Left hindlimb (tissue), 1 donor: ENCODE results near the gene NPW.

Source experiments
- DNase-seq: peaks from one replicate; pipeline ENCODE4 v3.0.0-alpha.2; 2018

Gene NPW

GRCh38 chr16:2023092-2024031, 3.8 kb downstream of the NPW start:
- peak; percentile 94 for DNase-seq

DNA sequence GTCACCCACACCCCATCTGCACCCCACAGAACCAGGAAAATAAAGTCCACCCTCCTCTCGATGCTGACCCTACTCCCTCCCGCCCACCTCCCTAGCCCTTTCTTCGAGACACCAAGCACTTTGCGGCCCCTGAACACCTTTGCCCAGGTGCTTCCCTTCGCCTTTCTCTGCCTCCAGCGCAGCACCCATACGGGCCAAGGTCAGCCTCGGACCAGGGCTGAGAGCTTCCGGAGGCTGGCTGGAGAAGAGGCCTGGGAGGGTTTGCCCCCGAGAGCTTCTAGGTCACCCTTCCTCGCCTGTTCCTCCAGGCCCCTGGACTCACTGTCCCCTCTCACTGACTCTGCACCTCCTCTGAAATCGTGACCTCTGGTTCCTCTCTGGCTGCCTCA, 4.4 kb downstream of the NPW start:
- DNase-seq: no peak

GRCh38 chr16:2025251-2025650, 5.7 kb downstream of the NPW start:
- DNase-seq: peak; percentile 34

DNA sequence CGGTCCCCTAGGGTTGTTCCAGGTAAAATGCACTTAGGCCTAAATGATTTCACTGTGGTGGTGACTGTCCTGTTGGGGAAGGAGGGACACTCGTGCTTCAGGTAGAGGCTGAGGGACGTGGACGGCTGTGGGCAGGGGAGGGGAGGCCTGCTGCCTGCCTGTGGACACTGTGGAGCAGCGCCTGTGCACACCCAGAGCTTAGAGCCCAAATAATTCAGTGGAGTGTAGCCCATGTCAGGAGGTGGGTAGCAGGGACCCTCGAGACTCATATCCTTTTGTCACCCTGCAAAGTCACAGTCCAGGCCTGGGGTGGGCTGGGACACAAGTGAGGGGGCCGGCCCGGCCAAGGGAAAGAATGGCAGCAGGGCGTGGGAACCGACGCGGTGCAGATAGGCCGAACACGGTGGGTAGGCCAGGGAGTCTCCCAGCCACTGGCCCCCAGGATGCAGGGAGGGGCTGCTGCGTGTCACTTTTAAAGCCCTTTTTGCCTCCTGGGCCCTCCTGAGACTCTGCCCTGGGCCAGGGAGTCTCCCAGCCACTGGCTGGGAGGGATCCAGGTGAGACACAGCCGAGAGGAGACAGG, 6.4 kb downstream of the NPW start:
- no peak for DNase-seq

GRCh38 chr16:2026461-2027023, 7.0 kb downstream of the NPW start, which contains the start of gene NHERF2:
Gene NHERF2, plus strand, starts transcription at chr16:2026902. Its CDS starts 104 bp downstream, at chr16:2027006.
- DNase-seq: peak; percentile 59

GRCh38 chr16:2027024-2028010, 7.7 kb downstream of the NPW start:
- DNase-seq: peak; percentile 46

DNA sequence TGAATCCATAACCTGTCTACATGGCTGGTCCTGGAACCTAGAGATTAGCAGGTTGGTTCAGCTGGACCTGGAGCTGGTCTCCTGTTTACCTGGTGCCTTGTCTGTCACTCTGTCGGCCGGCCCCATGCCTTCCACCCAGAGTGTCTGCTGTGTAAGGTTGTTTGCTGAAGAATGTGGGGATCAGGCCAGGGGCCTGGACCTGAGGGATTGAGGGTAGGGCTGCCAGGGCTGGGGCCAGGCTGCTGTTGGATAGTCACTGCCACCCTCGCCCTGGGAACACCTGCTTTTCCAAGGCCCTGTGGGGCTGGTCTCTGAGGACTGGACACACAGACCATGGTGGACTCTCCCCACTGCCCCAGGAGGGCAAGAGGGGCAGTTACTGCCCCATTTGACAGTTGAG, 8.6 kb downstream of the NPW start:
- no peak for DNase-seq

DNA sequence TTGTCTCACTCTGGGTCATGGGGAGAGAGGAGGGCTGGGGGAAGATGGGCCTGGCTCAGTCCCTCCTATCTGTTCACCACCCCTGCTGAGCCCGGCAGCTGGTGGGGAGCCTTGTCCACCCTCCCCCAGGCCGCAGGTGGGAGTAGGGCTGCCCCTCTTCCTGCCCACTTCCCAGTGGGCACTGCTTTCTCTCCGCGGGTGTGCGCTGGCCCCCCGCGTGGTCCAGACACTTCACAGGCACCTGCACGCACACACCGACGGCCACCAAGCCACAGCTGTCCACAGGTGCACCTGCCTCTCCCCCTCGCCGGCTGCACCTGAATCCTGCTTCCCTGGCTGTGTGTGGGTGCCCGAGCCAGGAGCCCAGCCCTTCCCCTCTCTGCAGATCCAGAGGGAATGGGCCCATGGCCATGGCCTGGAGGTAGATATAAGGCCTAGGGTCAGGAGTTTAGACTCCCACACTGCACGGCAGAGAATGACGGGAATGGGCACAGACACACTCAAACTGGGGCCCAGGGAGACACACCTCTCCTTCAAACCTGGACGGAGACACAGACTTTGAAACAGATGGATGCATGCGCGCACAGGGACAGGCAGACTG, 9.1 kb downstream of the NPW start:
- peak; percentile 26 for DNase-seq

GRCh38 chr16:2029350-2029749, 9.8 kb downstream of the NPW start:
- peak; percentile 31 for DNase-seq

DNA sequence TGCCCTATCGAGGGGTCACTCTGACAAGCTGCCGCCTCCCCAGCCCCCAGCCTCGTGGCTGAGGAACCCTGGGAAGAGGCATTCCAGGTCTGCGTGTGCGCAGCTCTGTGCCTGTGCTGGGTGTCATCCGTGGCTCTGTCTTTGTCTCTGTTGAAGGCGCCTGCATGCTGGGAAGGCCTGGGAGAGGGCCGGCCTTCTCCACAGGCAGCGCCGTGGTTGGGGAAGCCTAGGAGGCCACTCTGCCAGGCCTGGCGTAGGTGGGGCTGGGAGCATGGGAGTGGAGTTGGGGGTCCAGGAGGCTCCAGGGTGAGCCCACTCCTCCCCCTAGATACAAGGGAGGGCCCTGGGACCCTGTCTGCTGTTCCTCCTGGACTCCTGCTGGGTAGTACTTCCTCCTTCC, 10.5 kb downstream of the NPW start:
- DNase-seq: no peak

DNA sequence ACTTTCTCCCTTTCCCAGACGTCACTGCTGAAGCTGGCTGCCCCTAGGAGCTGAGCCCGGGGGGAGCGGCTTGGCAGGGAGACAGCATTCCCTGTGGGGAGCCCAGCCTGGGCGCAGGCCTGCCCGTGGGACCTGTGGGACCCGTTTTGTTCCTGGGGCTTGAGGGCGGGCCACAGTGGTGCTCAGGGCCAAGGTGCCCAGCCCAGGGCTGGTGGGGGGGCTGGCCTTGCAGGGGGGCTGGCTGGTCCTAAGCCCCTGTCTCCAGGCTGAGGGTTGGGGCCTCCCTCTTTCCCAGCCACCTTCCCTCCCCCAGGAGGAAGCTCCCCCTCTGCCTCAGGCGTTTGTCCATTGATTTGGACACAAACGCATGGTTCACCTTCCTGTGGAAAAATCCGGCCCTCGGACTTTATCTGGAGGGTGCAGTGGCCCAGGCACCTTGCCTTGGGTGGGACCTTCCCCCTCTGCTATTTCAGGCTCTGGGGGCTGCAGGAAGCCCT, 11.5 kb downstream of the NPW start:
- peak; percentile 34 for DNase-seq

DNA sequence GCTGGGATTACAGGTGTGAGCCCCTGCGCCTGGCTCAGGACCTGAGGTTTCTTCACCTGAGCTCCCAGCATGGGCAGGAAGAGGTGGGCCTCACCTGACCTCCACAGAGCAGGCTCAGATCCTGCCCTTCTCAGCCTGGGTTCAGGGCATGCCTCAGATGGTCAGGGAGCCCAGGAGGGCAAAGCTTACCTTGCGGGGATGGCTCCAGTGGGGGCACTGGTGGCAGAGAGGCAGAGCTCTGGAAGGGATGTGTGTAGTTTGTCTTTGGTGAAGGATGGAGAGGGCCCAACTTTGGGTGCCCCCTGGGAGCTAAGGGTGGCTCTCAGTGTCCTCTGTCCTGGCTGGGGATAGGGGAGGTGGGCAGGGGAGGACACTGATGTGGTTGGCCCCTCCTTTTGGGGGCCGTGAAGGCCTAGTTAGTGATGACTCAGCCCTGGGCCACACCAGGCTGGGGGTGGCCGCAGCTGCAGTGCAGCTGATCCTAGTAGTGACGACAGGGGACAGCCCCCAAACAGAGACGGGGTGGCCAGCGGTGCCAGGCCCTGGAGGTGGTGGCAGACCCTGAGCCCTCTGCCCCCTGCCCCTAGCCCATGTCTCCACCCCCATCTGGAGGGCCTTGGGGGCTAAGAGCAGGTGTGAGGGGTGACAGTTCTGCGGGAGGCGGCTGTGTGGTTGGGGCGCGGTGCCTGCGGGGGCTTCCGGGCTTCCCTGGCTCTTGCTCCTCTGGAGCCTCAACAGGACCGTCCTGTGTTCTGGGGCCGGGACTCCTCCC, 12.9 kb downstream of the NPW start:
- DNase-seq: peak; percentile 44

DNA sequence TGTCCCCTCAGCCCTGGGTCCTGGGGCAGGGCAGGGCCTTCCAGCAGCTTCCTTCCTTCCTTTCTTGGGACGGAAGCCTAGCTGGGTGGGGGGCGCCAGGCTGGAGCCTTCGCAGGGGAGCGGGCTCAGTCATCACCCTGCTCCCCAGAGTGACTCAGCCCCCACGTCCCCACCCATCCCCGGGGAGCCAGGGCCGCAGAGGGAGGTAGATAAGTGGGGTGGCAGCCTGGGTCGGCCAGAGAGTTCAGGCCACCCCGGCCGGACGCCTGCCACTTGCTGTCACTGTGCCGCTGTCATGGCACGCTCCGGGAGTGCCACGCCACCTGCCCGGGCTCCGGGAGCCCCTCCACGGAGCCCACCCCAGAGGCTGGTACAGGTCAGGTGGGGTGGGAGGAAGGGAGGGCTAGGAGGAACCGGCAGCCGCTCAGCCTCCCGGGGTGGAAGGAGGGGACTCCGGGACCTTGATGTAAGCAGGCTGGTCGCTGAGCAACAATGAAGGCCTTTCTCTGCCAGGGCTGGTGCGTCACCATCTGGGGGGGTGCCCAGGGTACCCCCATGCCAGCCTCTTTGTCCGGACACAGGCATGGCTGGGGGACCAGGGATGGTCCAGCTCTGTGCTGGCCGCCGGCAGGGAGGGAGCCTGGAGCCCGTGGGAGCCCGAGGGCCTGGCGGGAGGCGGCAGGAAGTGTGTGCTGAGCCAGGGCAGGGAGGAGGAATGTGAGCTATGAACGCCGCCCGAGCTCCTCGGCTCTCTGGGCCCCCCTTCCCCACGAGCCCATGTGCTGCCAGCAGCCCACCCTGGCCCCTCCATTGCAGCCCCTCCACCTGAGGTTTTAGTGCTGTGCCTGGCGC, 13.7 kb downstream of the NPW start:
- DNase-seq: peak; percentile 78

GRCh38 chr16:2033909-2034695, 14.5 kb downstream of the NPW start:
- DNase-seq: peak; percentile 57

GRCh38 chr16:2034696-2035430, 15.3 kb downstream of the NPW start:
- DNase-seq: peak; percentile 44

GRCh38 chr16:2035431-2036199, 16.0 kb downstream of the NPW start:
- peak; percentile 88 for DNase-seq

- peak; percentile 34 for DNase-seq
These were observed 16.8 kb downstream of the NPW start for GRCh38 chr16:2036200-2036966.
